Osteoblast (primary cell): ENCODE measurements around the gene NEGR1. TPM values are rescaled to one million over a fixed set of nuclear protein-coding genes. Genes with fewer than 3 reads are reported as not detected.

ENCODE experiments used
- DNase-seq: peaks from one replicate; pipeline ENCODE4 v3.0.0; 2011; ENCODE audit warnings: low spot score, mixed read lengths; ENCODE audit not compliant: insufficient read length; ENCODE audit errors: missing footprints
- H2AFZ ChIP-seq: 2 replicates; pipeline ENCODE4 v1.6.0; 2011; ENCODE audit warnings: mild to moderate bottlenecking, low read length
- H3K27ac ChIP-seq: 2 replicates; pipeline ENCODE4 v1.5.1; 2011; ENCODE audit warnings: mild to moderate bottlenecking, low read depth, low read length, moderate library complexity
- H3K27me3 ChIP-seq: 2 replicates; pipeline ENCODE4 v1.6.0; 2012; ENCODE audit warnings: mild to moderate bottlenecking, control low read depth, inconsistent platforms, low read length, moderate library complexity; ENCODE audit not compliant: insufficient read depth
- H3K36me3 ChIP-seq: 2 replicates; pipeline ENCODE4 v1.5.1; 2011; ENCODE audit warnings: mild to moderate bottlenecking, low read length, control low read depth, moderate library complexity; ENCODE audit not compliant: insufficient read depth
- H3K4me1 ChIP-seq: 2 replicates; pipeline ENCODE4 v1.5.1; 2011; ENCODE audit warnings: mild to moderate bottlenecking, low read length, control low read depth, moderate library complexity; ENCODE audit not compliant: insufficient read depth
- H3K4me2 ChIP-seq: 2 replicates; pipeline ENCODE4 v1.6.0; 2011; ENCODE audit warnings: mild to moderate bottlenecking, low read length; ENCODE audit not compliant: insufficient read depth
- H3K4me3 ChIP-seq: fragments of 200-600 bp; sonication (generic); 3 replicates; pipeline ENCODE4 v1.5.1; 2012; ENCODE audit warnings: mild to moderate bottlenecking, low read length, inconsistent platforms; ENCODE audit not compliant: insufficient read depth
- H3K79me2 ChIP-seq: 2 replicates; pipeline ENCODE4 v1.6.0; 2012; ENCODE audit warnings: mild to moderate bottlenecking, low read length, control low read depth, inconsistent platforms; ENCODE audit not compliant: insufficient read depth
- H3K9me3 ChIP-seq: 2 replicates; pipeline ENCODE4 v1.5.1; 2011; ENCODE audit warnings: low read depth, low read length, control low read depth
- H4K20me1 ChIP-seq: 2 replicates; pipeline ENCODE4 v1.6.0; 2012; ENCODE audit warnings: mild to moderate bottlenecking, low read length, control low read depth; ENCODE audit not compliant: insufficient read depth
- total RNA-seq: library from RNA; depleted of rRNA; stranded (reverse); fragments of >200 nt; gene quantifications from 2 replicates; pipeline ENCODE4 v1.2.3, GENCODE V29; 2012
- TF ChIP-seq, protein P1 (sequence below): IDR thresholded peaks from 2 replicates; pipeline ENCODE4 v1.5.1; 2011; ENCODE audit warnings: mild to moderate bottlenecking, low read depth, low read length, moderate library complexity; ENCODE audit errors: extremely low read depth

The NEGR1 gene
- total RNA-seq, 1 donor = 18.1 TPM

DNA sequence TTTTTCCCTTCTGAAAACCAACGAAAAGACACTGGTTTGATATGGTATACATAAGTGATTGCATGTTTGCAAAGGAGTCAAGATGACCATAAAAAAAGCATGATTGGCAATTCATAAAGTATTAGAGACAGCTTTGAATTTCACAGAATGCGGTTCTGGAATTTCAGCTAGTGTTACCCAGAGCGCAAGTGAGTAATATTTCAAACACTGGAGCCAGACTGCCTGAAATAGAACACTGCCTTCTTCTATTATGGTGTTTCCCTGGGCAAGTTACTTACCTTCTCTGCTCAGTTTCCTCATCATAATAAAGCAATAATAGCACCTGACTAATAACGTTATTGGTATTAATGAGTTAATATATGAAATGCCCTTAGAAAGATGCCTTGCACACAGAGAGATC, 54.7 kb downstream of the NEGR1 start:
- Histone ChIP-seq H3K36me3 (no peaks in the 10 kb centered on the region), H3K9me3 (no peaks in the 10 kb centered on the region), H3K27me3 (no peaks in the 10 kb centered on the region), H4K20me1 (no peaks in the 10 kb centered on the region), H3K27ac (no peak overlapping the region), H3K4me3 (no peak overlapping the region), H3K4me2 (no peak overlapping the region), H2AFZ (no peak overlapping the region), H3K79me2 (peaks cover 10% of the 10 kb centered on the region), H3K4me1 (peaks cover 5% of the 10 kb centered on the region)
- no peak for DNase-seq
- TF ChIP-seq, protein P1, sequence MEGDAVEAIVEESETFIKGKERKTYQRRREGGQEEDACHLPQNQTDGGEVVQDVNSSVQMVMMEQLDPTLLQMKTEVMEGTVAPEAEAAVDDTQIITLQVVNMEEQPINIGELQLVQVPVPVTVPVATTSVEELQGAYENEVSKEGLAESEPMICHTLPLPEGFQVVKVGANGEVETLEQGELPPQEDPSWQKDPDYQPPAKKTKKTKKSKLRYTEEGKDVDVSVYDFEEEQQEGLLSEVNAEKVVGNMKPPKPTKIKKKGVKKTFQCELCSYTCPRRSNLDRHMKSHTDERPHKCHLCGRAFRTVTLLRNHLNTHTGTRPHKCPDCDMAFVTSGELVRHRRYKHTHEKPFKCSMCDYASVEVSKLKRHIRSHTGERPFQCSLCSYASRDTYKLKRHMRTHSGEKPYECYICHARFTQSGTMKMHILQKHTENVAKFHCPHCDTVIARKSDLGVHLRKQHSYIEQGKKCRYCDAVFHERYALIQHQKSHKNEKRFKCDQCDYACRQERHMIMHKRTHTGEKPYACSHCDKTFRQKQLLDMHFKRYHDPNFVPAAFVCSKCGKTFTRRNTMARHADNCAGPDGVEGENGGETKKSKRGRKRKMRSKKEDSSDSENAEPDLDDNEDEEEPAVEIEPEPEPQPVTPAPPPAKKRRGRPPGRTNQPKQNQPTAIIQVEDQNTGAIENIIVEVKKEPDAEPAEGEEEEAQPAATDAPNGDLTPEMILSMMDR = no peak

DNA sequence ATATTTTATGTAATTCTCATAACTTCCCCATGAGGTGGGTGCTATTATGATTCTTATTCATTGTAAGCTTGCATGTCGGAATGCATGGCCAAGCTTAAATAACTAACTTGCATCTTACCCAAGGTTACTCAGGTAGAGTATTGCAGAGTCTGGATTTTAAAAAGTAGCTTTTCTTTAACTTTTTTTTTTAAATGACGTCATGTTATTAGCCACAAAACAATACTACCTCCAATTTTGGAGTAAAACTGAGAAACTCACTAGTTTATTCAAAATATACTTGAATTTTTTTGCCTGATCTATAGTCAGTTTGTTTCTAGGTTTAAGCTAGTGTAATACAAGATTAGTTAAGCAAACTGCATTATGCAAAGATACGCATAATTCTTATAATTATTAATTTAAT, 57.8 kb downstream of the NEGR1 start:
- H2AFZ ChIP-seq = no peak overlapping the region
- H3K4me1 ChIP-seq = no peaks in the 10 kb centered on the region
- no peaks in the 10 kb centered on the region for H3K27me3 ChIP-seq
- TF ChIP-seq, protein P1 = no peak
- no peak overlapping the region for H3K4me3 ChIP-seq
- no peaks in the 10 kb centered on the region for H4K20me1 ChIP-seq
- H3K27ac ChIP-seq = no peak overlapping the region
- H3K79me2 ChIP-seq = peaks cover 14% of the 10 kb centered on the region
- H3K36me3 ChIP-seq = no peaks in the 10 kb centered on the region
- no peaks in the 10 kb centered on the region for H3K9me3 ChIP-seq
- DNase-seq = no peak
- no peak overlapping the region for H3K4me2 ChIP-seq

DNA sequence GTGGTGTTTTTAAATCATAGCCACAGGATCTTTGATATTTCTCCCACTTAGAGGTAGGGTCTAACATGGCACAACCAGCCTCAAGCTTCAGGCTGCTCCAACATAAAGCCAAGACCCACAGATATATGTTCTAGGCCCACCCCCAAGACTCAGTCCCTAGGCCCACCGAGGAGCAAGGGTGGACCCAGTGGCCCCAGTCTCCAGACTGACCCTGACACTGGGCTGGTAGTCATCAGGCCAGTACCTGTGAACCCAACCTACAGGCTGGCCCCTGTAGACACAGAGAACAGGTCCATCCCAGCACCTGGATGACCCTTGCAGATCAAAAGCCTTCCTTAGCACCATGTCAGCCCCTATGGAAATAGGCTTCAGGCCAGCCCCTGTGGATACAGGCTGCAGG, 60.5 kb downstream of the NEGR1 start:
- H3K27ac ChIP-seq = no peak overlapping the region
- no peaks in the 10 kb centered on the region for H3K4me1 ChIP-seq
- H3K4me3 ChIP-seq = no peak overlapping the region
- TF ChIP-seq, protein P1 = no peak
- no peak overlapping the region for H3K4me2 ChIP-seq
- no peak overlapping the region for H2AFZ ChIP-seq
- H3K9me3 ChIP-seq = no peaks in the 10 kb centered on the region
- peaks cover 4% of the 10 kb centered on the region for H3K79me2 ChIP-seq
- H3K36me3 ChIP-seq = no peaks in the 10 kb centered on the region
- H4K20me1 ChIP-seq = no peaks in the 10 kb centered on the region
- no peak for DNase-seq
- no peaks in the 10 kb centered on the region for H3K27me3 ChIP-seq

DNA sequence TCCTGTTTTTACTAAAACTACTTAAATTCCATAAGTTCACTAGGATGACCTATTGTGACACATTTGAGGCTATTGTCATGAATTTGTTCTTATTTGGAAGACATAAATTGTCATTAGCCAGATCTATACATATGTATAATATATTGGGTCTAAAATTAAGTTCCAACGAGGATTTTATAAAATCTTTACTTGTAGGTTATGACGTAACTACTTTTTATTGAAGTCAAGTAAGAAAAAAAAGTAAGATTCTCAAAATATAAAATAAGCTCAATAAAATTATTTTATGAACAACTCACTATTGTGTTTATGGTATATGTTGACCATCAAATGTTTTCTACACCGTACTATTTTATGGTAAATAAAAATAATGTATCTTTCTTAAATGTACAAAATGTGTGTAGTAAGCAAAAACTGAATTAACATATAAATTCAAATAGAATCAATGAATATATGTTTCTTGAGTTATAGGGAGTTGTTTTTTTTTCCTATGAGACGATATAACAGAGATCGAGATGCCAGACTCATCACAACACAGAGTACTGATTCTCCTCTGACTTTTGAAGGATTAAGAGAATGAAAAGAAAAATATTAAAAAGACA, 64.1 kb downstream of the NEGR1 start:
- TF ChIP-seq, protein P1 = no peak
- Histone ChIP-seq H3K4me2 (no peak overlapping the region), H4K20me1 (no peaks in the 10 kb centered on the region), H3K4me3 (no peak overlapping the region), H3K27me3 (no peaks in the 10 kb centered on the region), H3K9me3 (no peaks in the 10 kb centered on the region), H3K27ac (no peak overlapping the region), H3K36me3 (no peaks in the 10 kb centered on the region), H2AFZ (no peak overlapping the region), H3K79me2 (peaks cover 12% of the 10 kb centered on the region), H3K4me1 (no peaks in the 10 kb centered on the region)
- DNase-seq = no peak
